Panc1 (cell line): Measurements from ENCODE around the gene PPFIA3. TPM values are rescaled to one million over a fixed set of nuclear protein-coding genes. Genes with fewer than 3 reads are reported as not detected.

Experiments
- ATAC-seq: fragments of 200-7000 bp; cut with Tn5 transposase; 2 replicates; pipeline ENCODE4 v1.9.1; 2020; ENCODE audit warnings: mild to moderate bottlenecking, moderate library complexity
- BruUV-seq: library from RNA; stranded (reverse); fragments of 400-500 nt; replicated peaks from 2 replicates; lab custom pipeline; 2021; lab: Mats Ljungman, UMichigan
- CTCF ChIA-PET: fragments of 300-600 bp; sonication (Branson Sonifier 250); formaldehyde crosslinking; loops from one replicate; lab custom pipeline; 2022; ENCODE audit warnings: antibody characterized with exemption; lab: Charles Lee
- POLR2A ChIA-PET: fragments of 300-600 bp; sonication (Branson Sonifier 250); formaldehyde crosslinking; loops from one replicate; lab custom pipeline; 2022; ENCODE audit warnings: antibody characterized with exemption; lab: Charles Lee
- DNase-seq: peaks from one replicate; pipeline ENCODE4 v3.0.0-alpha.2; 2010; ENCODE audit warnings: low read depth, low spot score
- H3K27ac ChIP-seq: 2 replicates; pipeline ENCODE4 v1.5.1; 2011; ENCODE audit warnings: mild to moderate bottlenecking, low read length, inconsistent platforms
- H3K27me3 ChIP-seq: fragments of 200-500 bp; sonication (Bioruptor generic); 2 replicates; pipeline ENCODE4 v1.6.0; 2014; ENCODE audit warnings: low read length, inconsistent platforms; ENCODE audit not compliant: control insufficient read depth, insufficient read depth
- H3K36me3 ChIP-seq: fragments of 200-500 bp; sonication (Bioruptor generic); 2 replicates; pipeline ENCODE4 v1.5.1; 2014; ENCODE audit warnings: inconsistent platforms, mild to moderate bottlenecking, low read length, moderate library complexity; ENCODE audit not compliant: control insufficient read depth, insufficient read depth
- H3K4me1 ChIP-seq: 2 replicates; pipeline ENCODE4 v1.5.1; 2011; ENCODE audit warnings: inconsistent platforms, mild to moderate bottlenecking, low read length, moderate library complexity; ENCODE audit not compliant: control insufficient read depth, insufficient read depth
- H3K4me3 ChIP-seq, 2 experiments: 2 replicates each; pipeline ENCODE4 v1.5.1; 2011 to 2012; ENCODE audit warnings: low read depth in 2 of 2, low read length in 2 of 2, mild to moderate bottlenecking in 2 of 2, inconsistent platforms in 1 of 2, moderate library complexity in 1 of 2
- H3K9me3 ChIP-seq: fragments of 200-500 bp; sonication (Bioruptor generic); 2 replicates; pipeline ENCODE4 v1.5.1; 2014; ENCODE audit warnings: low read depth, mild to moderate bottlenecking, inconsistent platforms, low read length, moderate library complexity; ENCODE audit not compliant: control insufficient read depth, insufficient read depth
- CTCF ChIP-seq: fragments of 450-650 bp; IDR thresholded peaks from 2 replicates; pipeline ENCODE4 v1.5.1; 2017; ENCODE audit warnings: mild to moderate bottlenecking
- POLR2AphosphoS5 ChIP-seq: IDR thresholded peaks from 2 replicates; pipeline ENCODE4 v1.6.1; 2012; ENCODE audit warnings: mild to moderate bottlenecking, low read depth, low read length, moderate library complexity
- REST ChIP-seq, 2 experiments: IDR thresholded peaks; 2 replicates each; pipeline ENCODE4 v1.6.1; 2011 to 2012; ENCODE audit warnings: low read depth in 2 of 2, control low read depth in 1 of 2, low read length in 1 of 2, mild to moderate bottlenecking in 1 of 2, moderate library complexity in 1 of 2; ENCODE audit not compliant: insufficient read depth in 1 of 2
- SIN3A ChIP-seq: IDR thresholded peaks from 2 replicates; pipeline ENCODE4 v1.6.1; 2012; ENCODE audit warnings: low read depth, mild to moderate bottlenecking, low read length, moderate library complexity, borderline replicate concordance; ENCODE audit not compliant: insufficient read depth
- TCF7L2 ChIP-seq: IDR thresholded peaks from 2 replicates; pipeline ENCODE4 v1.6.1; 2011; ENCODE audit warnings: mild to moderate bottlenecking, low read depth, low read length, inconsistent platforms
- in situ Hi-C: cut with HindIII; loops from 2 replicates; pipeline ENCODE4 v1.10.0; 2016; ENCODE audit warnings: low sequenced_read_pairs, low pct_unique_long_range_greater_than_20kb
- intact Hi-C: fragments of 100-400 bp; cut with micrococcal nuclease; formaldehyde crosslinking; loops from one replicate; pipeline ENCODE4 v1.10.0; 2022; ENCODE audit not compliant: unreplicated experiment
- total RNA-seq: library from RNA; stranded (reverse); gene quantifications from one replicate; pipeline ENCODE4 v1.2.1, GENCODE V29; 2021; ENCODE audit not compliant: unreplicated experiment

Gene PPFIA3
- total RNA-seq, 1 experiment from 2014 or later: 21.7 TPM

GRCh38 chr19:49188626-49189200 is 69.4 kb downstream of the PPFIA3 start:
- intact Hi-C loops: no loop called here
- ATAC-seq (no peak), DNase-seq (no peak)
- Histone ChIP-seq H3K36me3 (no peaks in the 10 kb centered on the region), H3K4me3 (no peak overlapping the region), H3K4me1 (no peaks in the 10 kb centered on the region), H3K9me3 (no peaks in the 10 kb centered on the region), H3K27me3 (no peaks in the 10 kb centered on the region), H3K27ac (no peak overlapping the region)
- in situ Hi-C loops: no loop called here
- TF ChIP-seq POLR2AphosphoS5 (no peak), SIN3A (no peak), TCF7L2 (no peak), CTCF (no peak)
- ChIA-PET CTCF (no interaction called here), POLR2A (no interaction called here)
- no TSS peak for BruUV-seq

GRCh38 chr19:49189259-49189658 is 69.9 kb downstream of the PPFIA3 start:
- H3K27me3 ChIP-seq: no peaks in the 10 kb centered on the region
- H3K27ac ChIP-seq: no peak overlapping the region
- ChIA-PET CTCF (no interaction called here), POLR2A (no interaction called here)
- intact Hi-C loops (no loop called here), in situ Hi-C loops (no loop called here)
- BruUV-seq: no TSS peak
- no peaks in the 10 kb centered on the region for H3K36me3 ChIP-seq
- DNase-seq (no peak), ATAC-seq (no peak)
- H3K9me3 ChIP-seq: no peaks in the 10 kb centered on the region
- TF ChIP-seq SIN3A: no peak
- TF ChIP-seq CTCF: no peak
- no peak for TF ChIP-seq POLR2AphosphoS5
- TF ChIP-seq TCF7L2: no peak
- no peak for TF ChIP-seq REST (IDR thresholded peaks at IDR 0.05; ENCODE audit: insufficient read depth in 1 of 2, low read depth in 2 of 2, low read length in 1 of 2)
- no peak overlapping the region for H3K4me3 ChIP-seq
- no peaks in the 10 kb centered on the region for H3K4me1 ChIP-seq
